ENCODE data around the gene MINDY4. TPM values are rescaled to one million over a fixed set of nuclear protein-coding genes. Genes with fewer than 3 reads are reported as not detected.

Gene MINDY4
- total and polyA plus RNA-seq, 10 of the 15 experiments (the other 5 are each of a cell fraction or from before 2014, with no cell fraction given), result 0.10 to 0.90 (median 0.40) TPM

- FAIRE-seq (peak; percentile 38), DNase-seq (ENCODE audit: low read depth, low spot score) (no peak), ATAC-seq (peak; percentile 65)
- CTCF ChIA-PET, result interaction anchor here (0.5 to 1.0 kb wide), 4 partner anchors 8 to 202 kb away, joined by 3 to 4 read pairs (median 3); no protein-coding TSS in a partner anchor
- Histone ChIP-seq H3K4me3 (peak overlapping the region; percentile 82), H3K27me3 (replicated peaks in 1 of 2; ENCODE audit: control insufficient read depth in 2 of 2, insufficient read depth in 2 of 2, low read length in 1 of 2) (no peaks in the 10 kb centered on the region), H3K9me3 (replicated peaks; ENCODE audit: control insufficient read depth, insufficient read depth, low read length) (no peaks in the 10 kb centered on the region), H4K20me1 (ENCODE audit: control insufficient read depth, insufficient read depth) (no peaks in the 10 kb centered on the region), H3K9ac (ENCODE audit: control insufficient read depth, insufficient read depth, low read length) (peak overlapping the region; percentile 75), H3K27ac (ENCODE audit: control insufficient read depth, insufficient read depth) (0 out of 2 replicates have a peak overlapping the region, but pooled peaks have one; percentile 37), H3K79me2 (ENCODE audit: control insufficient read depth, insufficient read depth, low read length) (no peaks in the 10 kb centered on the region), H3K4me2 (ENCODE audit: control insufficient read depth, insufficient read depth) (peak overlapping the region; percentile 93), H3K36me3 (ENCODE audit: control insufficient read depth in 2 of 2, insufficient read depth in 2 of 2, low read length in 1 of 2) (no peaks in the 10 kb centered on the region), H3K4me1 (ENCODE audit: control insufficient read depth, insufficient read depth, low read length) (peaks cover 3% of the 10 kb centered on the region; the same call in 1 of the 2 replicates), H2AFZ (ENCODE audit: control insufficient read depth, low read depth, low read length) (peak overlapping the region; percentile 90)
- BruUV-seq (replicated peaks), result TSS peak; percentile 57
- RAD21 ChIA-PET (ENCODE audit: unreplicated experiment), result interaction anchor here (0.9 kb wide), 1 partner anchor 28 kb away, joined by 3 read pairs; no protein-coding TSS in a partner anchor
- TF ChIP-seq BACH1 (IDR thresholded peaks at IDR 0.05; ENCODE audit: borderline replicate concordance), result no peak
- TF ChIP-seq KLF5 (IDR thresholded peaks at IDR 0.05; ENCODE audit: partially characterized antibody), result no peak
- no peak for TF ChIP-seq SREBF1 (IDR thresholded peaks at IDR 0.05; ENCODE audit: low read length)
- TF ChIP-seq BRCA1 (IDR thresholded peaks at IDR 0.05; ENCODE audit: low read depth, low read length), result no peak
- TF ChIP-seq TCF7 (IDR thresholded peaks at IDR 0.05; ENCODE audit: borderline replicate concordance), result no peak
- TF ChIP-seq DPF2 (IDR thresholded peaks at IDR 0.05), result no peak
- TF ChIP-seq SP1 (IDR thresholded peaks at IDR 0.05; ENCODE audit: low read depth, low read length), result no peak
- no peak for TF ChIP-seq EP300 (IDR thresholded peaks at IDR 0.05; ENCODE audit: borderline replicate concordance in 1 of 2, control insufficient read depth in 1 of 2, low read depth in 2 of 2, low read length in 2 of 2)
- POLR2A ChIA-PET, result no interaction called here
- SMC1A ChIA-PET (ENCODE audit: uncharacterized antibody, unreplicated experiment), result interaction anchor here (0.6 to 1.1 kb wide), 2 partner anchors 20 to 28 kb away, joined by 3 read pairs; no protein-coding TSS in a partner anchor
- intact Hi-C loops (cut with micrococcal nuclease; ENCODE audit: unreplicated experiment), result no loop called here
- in situ Hi-C loops (cut with MboI), result no loop called here
- WGBS (ENCODE audit: insufficient coverage, insufficient replicate concordance, low lambda C conversion rate, missing lambda C conversion rate), result under 1% methylated on average over 15 of the region's 15 CpGs
These were observed 736 bp downstream of the MINDY4 start for GRCh38 chr7:30771880-30772425.

DNA sequence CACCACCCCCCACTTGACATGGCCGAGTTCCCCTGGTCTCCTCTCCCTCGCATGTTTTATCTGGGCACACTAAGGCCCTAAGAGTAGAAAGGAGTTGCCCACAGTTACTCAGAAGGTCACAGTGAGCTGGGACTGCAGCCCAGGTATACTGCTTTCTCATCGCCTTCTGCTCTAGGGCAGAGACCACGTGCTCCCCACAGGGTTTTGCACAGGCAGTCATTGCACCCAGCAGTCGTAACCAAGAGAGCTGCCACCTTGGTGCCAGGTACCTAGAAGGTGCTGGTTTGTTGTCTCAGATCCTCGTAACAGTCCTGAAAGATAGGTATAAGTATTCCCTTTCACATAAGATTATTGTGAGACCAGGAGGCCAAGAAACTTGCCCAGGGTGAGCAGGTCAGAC, 1.8 kb downstream of the MINDY4 start:
- intact Hi-C loops (cut with micrococcal nuclease; ENCODE audit: unreplicated experiment) (no loop called here), in situ Hi-C loops (cut with MboI) (no loop called here)
- Histone ChIP-seq H3K79me2 (ENCODE audit: control insufficient read depth, insufficient read depth, low read length) (no peaks in the 10 kb centered on the region), H3K36me3 (ENCODE audit: control insufficient read depth in 2 of 2, insufficient read depth in 2 of 2, low read length in 1 of 2) (no peaks in the 10 kb centered on the region), H3K27me3 (replicated peaks in 1 of 2; ENCODE audit: control insufficient read depth in 2 of 2, insufficient read depth in 2 of 2, low read length in 1 of 2) (no peaks in the 10 kb centered on the region), H4K20me1 (ENCODE audit: control insufficient read depth, insufficient read depth) (no peaks in the 10 kb centered on the region), H3K4me3 (no peak overlapping the region), H3K4me2 (ENCODE audit: control insufficient read depth, insufficient read depth) (no peak overlapping the region), H3K9ac (ENCODE audit: control insufficient read depth, insufficient read depth, low read length) (no peak overlapping the region), H3K9me3 (replicated peaks; ENCODE audit: control insufficient read depth, insufficient read depth, low read length) (no peaks in the 10 kb centered on the region), H2AFZ (ENCODE audit: control insufficient read depth, low read depth, low read length) (no peak overlapping the region), H3K4me1 (ENCODE audit: control insufficient read depth, insufficient read depth, low read length) (peaks cover 3% of the 10 kb centered on the region; the same call in 1 of the 2 replicates), H3K27ac (ENCODE audit: control insufficient read depth, insufficient read depth) (no peak overlapping the region)
- ATAC-seq, result no peak
- SMC1A ChIA-PET (ENCODE audit: uncharacterized antibody, unreplicated experiment), result no interaction called here
- TF ChIP-seq NR2F1 (conservative IDR thresholded peaks at IDR 0.05), result no peak
- TF ChIP-seq E2F4 (IDR thresholded peaks at IDR 0.05; ENCODE audit: low read depth, low read length), result no peak
- TF ChIP-seq NFYA (IDR thresholded peaks at IDR 0.05; ENCODE audit: borderline replicate concordance, low read depth, low read length), result no peak
- TF ChIP-seq LARP7 (IDR thresholded peaks at IDR 0.05), result no peak
- TF ChIP-seq, protein P1, sequence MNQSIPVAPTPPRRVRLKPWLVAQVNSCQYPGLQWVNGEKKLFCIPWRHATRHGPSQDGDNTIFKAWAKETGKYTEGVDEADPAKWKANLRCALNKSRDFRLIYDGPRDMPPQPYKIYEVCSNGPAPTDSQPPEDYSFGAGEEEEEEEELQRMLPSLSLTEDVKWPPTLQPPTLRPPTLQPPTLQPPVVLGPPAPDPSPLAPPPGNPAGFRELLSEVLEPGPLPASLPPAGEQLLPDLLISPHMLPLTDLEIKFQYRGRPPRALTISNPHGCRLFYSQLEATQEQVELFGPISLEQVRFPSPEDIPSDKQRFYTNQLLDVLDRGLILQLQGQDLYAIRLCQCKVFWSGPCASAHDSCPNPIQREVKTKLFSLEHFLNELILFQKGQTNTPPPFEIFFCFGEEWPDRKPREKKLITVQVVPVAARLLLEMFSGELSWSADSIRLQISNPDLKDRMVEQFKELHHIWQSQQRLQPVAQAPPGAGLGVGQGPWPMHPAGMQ (IDR thresholded peaks at IDR 0.05; ENCODE audit: borderline replicate concordance), result no peak
- no peak for TF ChIP-seq ZZZ3 (IDR thresholded peaks at IDR 0.05; ENCODE audit: control insufficient read depth, insufficient read length, low read depth)
- no peak for TF ChIP-seq POLR2A (IDR thresholded peaks at IDR 0.05; ENCODE audit: low read depth, low read length)
- no peak for TF ChIP-seq NFXL1 (IDR thresholded peaks at IDR 0.05; ENCODE audit: borderline replicate concordance)
- TF ChIP-seq KLF5 (IDR thresholded peaks at IDR 0.05; ENCODE audit: partially characterized antibody), result no peak
- no peak for TF ChIP-seq RAD21 (IDR thresholded peaks at IDR 0.05; ENCODE audit: insufficient read depth, low read depth, low read length)
- CTCF ChIA-PET, result no interaction called here
- no peak for FAIRE-seq
- BruUV-seq (replicated peaks), result no TSS peak
- no peak for DNase-seq (ENCODE audit: low read depth, low spot score)
- POLR2A ChIA-PET, result no interaction called here
- 67% methylated on average over 6 of the region's 6 CpGs for WGBS (ENCODE audit: insufficient coverage, insufficient replicate concordance, low lambda C conversion rate, missing lambda C conversion rate)
- RAD21 ChIA-PET (ENCODE audit: unreplicated experiment), result interaction anchor here (0.9 kb wide), 1 partner anchor 27 kb away, joined by 3 read pairs; no protein-coding TSS in a partner anchor
